HG03469 (cell line): ENCODE measurements around the gene CFAP299.
"Not testable (repeated sequence)": the region's sequence is repeated elsewhere in the genome, so short reads cannot be mapped to it uniquely, and the experiment has no call there.

Source experiments
- ATAC-seq: cut with Tn5 transposase; IDR thresholded peaks from one replicate; pipeline ENCODE4 v1.9.1; 2021; ENCODE audit warnings: mild to moderate bottlenecking, moderate library complexity, moderate number of reproducible peaks; ENCODE audit not compliant: unreplicated experiment

CFAP299 gene

DNA sequence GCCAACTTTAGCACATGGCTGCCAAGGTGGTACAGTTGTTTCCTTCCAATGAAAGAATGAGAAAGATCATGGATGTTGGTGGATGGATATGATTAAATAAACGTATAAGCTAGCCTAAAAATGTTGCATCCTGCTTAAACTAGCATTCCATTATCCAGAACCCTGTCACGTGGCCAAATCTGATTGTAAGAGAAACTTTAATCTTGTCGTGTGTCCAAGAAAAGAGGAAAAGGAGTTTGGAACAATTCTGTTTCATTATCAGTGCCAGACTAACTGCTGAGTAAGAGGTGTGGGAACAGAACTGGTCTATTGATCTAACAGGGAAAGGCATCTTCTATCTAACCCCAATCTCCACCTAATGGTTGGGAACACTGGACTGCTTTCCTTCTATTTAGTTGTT is 369.8 kb downstream of the CFAP299 start:
- ATAC-seq = no peak

DNA sequence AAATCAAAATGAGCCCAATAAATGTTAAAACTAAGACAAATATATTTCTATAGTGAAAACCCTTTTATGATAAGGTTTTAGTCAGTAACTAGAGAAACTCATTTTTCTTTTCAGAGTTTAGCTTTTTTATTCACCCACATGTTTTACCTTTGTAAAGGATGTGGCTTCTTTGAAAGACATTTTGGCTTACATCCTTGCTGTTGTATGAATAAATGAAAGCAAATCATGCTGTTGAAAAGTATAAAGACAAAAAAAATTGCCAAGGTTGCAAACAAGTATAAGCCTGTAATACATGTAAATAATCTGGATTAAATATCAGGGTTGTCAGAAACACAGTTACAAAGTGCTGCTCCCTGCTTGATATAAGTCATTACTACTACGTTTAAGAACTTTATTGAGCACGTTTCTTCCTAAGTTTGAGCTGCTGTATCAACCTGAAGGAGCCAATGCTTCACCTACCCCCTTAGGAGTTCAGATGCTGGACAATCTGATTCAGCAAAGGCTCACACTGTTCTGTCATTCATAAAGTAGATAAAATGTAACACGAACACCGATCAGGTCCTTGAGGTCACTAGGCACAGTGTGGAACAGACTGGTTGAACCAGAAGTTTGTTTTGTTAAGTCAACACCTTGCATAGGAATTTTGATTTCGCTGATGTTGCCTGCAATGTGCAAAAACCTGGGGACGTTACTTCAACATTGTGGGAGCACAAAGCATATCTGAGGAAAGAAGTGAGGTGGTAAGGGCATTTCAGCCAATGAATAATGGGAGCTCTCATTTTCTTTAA is 373.7 kb downstream of the CFAP299 start:
- ATAC-seq = no peak

DNA sequence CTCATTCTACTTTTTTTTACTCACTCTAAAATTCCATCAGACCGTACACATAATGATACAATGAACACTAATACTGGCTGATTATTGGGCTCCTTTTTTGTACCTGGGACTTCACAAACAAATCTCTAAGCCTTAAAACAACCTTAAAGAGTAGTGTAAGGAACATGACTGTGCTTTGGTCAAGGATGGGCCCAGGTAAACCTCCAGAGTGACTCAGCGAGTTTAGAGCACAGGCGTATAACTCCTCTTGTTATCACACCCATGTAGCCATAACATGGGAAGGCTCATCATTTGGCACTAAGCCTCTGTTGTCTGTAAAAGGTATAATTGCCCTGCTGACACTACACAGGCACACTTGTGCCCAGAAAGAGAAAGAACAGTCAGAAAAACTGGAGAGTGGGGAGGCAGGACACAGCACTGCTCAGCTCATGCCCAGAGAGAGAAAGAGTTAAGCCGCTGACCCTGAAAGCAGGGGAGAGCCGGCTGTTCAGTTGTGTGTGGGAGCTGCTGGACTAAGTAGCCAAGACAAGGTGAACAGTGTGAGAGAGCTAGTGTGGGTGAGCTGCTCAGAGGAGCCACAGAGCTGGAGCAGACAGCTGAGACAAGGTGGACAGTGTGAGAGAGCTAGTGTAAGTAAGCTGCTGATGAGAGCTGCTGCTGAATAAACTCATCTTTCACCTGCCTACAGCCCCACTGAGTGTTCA is 375.4 kb downstream of the CFAP299 start:
- no peak for ATAC-seq

DNA sequence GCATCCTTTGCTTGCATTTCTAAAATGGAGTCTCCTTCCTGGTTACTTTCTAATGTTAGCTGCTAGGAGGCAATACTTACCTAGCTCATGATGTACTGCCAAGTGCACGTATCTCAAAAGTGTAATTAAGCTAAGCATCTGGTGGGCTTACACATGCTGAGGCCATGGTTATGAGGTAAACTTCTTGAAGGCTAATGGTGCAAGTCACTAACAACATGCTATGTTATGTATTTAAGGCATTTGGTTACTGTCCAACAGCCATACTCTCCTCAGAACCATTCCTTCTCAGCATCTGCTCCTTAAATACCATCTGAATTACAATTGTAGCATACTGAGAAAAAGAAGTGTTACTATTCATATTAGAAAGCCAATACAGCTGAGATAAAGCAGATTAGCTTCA is 376.4 kb downstream of the CFAP299 start:
- ATAC-seq = no peak

DNA sequence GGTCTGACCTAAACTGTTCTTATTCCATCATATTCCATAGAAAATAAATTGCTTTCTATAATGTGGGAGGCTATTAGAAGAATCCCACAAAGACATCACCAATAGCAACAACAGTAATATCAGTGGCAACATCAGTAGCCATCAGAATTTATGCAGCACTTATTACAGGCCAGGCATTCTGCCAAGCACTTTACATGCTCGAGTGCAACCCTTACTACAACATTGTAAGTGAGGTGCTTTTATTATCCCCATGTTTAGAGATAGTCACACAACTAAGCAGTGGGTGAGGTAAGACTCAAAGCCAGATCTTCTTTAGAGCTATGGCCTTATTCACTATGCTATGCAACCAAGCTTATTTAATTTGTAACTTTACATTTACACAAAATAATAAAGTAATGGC is 377.9 kb downstream of the CFAP299 start:
- no peak for ATAC-seq

DNA sequence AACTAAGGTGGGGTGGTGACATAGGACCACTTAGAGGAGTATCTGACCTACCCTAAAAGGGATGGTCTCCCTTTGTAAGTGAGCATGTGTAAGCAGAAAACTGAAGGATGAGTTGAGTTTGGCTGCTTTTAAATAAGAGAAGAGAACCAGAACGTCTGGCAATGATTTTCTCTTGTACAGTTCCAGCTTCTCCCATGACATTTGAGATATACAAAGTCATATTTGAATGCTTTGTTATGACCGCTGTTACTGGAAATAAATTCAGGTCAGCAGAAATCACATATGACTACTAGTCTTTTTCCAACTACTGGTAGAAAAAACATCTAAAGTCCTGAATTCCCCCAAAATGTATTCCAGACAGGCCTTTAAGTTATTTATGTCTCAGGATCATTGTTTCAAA is 381.7 kb downstream of the CFAP299 start:
- ATAC-seq = no peak

DNA sequence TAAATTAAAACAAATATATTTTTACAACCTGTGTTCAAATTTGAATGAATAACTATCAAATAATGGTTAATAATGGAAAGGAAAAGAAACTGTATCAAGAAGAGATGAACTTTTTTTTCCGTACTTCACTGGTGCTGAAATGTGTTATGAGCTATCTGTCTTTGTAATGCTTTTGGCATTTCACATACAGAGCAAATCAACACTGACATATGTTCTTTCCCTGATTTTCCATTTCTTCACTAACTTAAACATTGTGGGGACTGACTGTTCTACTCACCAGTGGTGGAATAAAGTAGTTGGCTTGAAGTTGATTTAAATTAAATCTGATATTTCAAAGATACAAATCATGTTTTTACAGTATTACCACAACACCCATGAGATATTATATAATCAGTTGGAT is 390.9 kb downstream of the CFAP299 start:
- ATAC-seq = no peak

DNA sequence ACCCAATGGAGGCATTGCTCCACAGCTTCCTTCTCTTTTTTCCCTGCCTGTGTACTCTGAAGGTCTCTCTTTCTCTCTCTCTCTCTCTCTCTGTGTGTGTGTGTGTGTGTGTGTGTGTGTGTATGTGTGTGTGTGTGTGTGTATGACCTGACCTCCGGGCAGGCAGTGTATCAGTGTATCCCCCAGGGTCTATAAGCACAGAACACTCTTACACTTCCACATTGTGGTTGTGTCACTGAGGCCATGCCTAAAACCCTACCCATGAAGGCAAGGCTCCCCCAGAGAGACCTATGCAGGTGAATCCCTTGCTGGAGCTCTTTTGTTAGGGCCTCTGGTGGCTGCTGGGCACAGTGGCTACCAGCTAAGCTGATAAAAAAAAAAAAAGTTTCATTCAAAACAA is 394.6 kb downstream of the CFAP299 start:
- no peak for ATAC-seq

DNA sequence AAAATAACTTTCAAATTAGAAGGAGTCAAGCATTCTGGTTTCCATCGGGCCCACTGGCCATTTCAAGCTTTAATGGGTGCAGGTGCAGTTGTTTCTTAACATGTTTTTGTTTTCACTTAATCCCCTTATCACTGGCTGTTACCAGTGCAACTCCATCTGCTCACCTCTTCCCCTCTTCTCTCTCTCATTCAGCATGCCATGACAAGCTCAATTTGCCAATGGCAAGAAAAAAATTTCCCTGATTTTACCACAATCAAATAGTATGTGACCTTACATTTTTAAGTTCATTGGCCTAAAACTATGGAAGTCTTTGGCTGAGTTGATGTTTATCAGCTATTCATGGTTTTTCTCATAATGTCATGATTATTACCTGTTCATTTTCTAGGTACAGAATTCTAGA is 395.9 kb downstream of the CFAP299 start:
- no peak for ATAC-seq

DNA sequence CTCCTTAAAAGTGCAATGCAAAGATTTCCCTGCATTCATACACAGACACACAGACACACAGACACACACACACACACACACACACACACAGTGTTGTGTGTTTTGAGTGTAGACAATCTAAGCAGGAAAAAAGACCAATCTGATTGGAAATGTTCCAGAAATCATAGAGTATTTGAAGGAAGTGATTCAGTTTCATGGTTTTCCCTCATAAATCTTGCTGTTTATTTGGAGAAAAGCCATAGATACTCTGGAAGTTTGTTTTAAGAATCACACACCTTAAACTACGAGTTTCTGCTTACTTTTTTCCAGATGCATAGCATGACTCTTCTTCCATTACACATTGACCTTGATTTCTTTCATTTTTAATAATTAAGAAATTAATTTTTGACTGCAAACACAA is 396.5 kb downstream of the CFAP299 start:
- no peak for ATAC-seq

DNA sequence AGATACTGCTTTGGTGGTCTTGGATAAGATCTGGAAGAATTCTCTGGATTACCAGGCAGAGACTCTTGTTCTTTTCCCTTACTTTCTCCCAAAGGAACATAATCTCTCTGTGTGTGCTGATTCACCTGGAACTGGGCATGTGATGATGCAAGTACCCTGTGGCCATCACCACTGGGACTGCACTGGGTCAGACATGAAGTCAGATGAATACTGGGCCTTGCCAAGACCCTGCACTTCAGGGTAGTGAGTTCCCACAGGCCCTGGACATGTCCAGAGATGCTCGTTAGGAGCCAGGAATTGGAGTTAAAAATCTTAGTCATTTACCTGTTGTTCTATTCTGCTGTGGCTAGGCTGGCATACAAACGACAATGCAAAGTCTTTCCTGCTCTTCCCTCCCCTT is 404.8 kb downstream of the CFAP299 start:
- no peak for ATAC-seq

DNA sequence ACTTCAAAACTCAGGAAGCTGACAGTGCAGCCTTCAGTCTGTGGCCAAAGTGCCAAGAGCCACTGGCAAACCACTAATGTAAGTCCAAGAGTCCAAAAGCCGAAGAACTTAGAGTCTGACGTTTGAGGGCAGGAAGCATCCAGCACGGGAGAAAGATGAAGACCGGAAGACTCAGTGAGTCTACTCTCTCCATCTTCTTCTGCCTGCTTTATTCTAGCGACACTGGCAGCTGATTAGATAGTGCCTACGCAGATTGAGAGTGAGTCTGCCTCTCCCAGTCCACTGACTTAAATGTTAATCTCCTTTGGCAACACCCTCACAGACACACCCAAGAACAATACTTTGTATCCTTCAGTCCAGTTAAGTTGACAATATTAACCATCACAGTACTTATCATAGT is 414.0 kb downstream of the CFAP299 start:
- not testable (repeated sequence) for ATAC-seq

DNA sequence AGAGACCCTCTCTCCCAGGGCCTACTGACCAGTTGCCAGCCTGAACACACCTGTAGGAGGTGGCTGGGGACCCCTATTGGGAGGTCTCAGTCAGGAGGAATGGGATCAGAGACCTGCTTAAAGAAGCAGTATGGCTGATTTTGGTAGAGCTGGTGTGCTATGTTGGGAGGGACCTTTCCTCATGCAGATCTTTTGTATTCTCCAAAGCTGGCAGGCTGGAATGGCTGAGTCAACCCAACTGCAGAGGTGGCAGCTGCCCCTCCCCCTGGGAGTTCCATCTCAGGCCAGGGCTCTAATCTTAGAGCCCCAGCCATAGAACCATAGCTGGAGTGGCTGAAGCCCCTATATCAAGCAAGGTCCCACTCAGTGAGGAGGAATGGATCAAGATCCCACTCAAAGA is 415.7 kb downstream of the CFAP299 start:
- ATAC-seq = no peak

DNA sequence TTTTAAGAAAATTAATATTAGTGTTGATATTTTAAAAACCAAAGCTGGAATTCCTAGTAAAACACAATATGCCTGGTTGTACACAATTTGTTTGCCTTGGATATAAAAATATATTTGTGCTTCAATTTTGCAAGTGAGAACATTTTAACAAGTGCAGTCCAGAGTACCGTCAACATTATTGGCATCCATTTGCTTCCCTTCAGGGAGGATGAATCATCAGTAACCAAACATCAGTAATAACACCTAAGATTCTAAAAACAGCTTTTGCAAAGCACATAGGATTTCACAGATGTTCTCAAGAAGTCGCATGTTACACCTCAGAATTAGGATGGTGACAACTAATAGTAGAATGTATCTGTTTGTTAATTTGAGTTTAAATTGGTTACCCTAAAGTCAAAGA is 432.4 kb downstream of the CFAP299 start:
- ATAC-seq = no peak

DNA sequence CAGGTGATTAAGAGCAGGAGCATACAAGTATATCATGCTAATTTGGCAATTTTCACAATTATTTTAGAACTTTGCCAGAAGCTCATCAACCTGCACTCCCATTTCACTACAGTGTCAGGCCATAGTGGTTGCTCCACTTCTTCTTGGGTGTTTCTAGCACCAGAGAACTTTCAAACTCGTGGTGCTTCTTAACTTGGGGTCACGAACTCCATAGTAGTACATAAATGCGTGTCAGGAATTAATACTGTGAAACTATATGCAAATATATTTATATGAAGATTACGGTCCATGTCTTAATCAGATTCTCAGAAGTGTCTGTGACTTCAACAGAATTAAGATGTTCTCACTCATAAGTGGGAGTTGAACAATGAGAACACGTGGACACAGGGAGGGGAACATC is 440.6 kb downstream of the CFAP299 start:
- ATAC-seq = no peak

DNA sequence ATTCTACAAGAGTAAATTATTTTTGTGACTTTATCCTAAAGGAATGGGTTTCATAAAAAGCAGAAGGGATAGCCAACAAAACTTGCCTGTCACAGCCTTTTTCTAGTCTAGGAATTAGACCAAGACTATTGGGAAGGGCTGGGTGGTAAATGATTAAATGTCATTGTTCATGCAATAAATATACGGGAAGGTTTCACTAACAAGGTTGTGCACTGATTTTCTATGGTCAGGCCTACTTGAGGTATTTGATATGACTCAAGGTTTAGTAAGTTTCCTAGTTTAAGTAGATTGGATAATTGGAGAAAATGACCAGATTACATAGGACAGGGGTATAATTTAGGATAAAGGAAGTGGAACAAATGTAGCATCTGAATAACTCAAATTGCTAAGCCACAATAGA is 445.9 kb downstream of the CFAP299 start:
- no peak for ATAC-seq

DNA sequence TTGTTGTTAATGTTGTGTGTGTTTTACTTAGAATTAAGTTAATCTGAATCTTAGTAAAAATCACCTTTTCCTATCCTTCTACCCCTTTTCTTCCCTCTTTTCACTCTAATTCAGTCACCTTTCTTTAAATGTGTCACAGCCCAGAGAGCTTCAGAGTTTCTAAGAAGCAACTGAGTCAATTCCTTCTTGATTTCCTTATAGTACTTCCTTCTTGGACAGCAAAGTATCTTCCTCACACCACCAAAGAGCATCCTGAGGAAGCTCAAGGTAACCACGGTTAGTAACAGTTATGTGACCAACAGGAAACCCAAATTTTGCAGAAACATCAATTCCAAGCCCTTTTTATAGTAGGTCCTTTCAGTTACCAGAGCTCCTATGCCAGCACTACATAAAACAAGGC is 451.8 kb downstream of the CFAP299 start:
- ATAC-seq = no peak

DNA sequence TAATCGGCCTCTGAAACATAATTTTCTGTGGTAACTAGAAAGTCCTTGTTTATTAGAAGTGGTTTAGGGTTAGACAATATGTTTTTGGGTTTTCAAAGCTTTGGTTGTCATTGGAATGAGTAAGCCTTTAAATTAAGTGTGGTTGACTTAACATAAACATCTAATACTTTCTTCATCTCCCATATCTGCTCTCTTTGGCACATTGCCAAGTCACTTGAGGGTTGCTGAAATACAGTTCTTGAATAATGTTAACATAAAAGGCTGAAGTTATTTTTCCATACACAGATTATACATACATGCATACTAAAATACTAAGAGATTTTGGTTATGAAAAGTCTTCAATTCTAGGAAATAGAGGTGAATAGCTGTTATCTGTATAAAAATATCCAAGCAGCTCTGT is 453.3 kb downstream of the CFAP299 start:
- no peak for ATAC-seq

DNA sequence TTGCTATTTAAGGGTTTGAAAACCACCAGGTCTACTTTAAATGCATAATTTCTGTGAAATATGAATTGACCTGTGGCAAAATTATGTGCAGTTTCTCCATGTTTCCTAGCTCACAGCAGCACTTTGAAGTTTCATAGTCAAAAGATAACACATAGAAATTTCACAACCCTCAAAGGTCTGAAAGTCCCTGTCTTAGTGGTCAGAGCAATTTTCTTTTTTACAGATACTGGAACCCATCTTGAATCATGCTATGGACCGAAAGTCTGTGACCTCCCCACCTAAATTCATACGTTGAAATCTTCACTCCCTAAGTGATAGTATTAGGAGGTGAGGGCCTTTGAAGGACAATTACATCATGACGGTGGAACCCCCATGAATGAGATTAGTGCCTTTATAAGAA is 454.6 kb downstream of the CFAP299 start:
- ATAC-seq = no peak

DNA sequence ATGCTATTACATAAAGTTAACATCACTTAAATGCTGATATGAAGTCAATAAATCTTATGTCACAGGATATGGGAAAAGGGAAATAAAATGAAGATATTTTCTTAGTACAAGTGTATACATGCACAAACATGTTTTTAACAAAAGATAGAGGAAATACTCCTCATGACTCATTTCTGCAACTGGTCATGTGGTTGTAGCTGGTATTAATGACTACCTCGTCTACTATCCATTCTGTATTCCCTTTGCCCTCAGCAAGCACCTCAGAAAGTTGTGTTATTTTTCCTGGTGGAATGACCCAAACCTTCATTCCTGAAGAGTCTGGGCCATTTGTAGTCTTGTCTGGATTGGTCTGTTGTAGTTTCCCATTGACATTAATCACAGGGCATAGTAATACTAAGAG is 458.1 kb downstream of the CFAP299 start:
- not testable (repeated sequence) for ATAC-seq

DNA sequence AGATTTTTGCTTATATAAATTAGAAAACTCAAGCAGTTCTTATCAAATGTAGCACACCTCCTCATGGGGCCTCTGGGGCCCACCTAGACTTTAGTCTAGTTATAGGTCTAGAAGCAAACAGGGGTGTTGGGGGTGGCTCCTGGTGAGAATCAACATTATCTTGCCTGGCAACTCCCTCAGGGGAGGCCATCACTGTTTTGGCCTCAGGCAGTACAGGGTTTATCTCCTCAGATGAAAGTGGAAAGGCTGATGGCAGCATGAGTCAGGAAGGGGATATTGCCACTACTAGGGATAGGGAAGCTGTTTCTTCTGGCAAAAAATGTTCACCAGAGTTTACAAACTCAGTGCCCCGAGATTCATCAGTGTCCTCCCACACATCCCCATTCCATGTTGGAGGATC is 462.6 kb downstream of the CFAP299 start:
- ATAC-seq = no peak

DNA sequence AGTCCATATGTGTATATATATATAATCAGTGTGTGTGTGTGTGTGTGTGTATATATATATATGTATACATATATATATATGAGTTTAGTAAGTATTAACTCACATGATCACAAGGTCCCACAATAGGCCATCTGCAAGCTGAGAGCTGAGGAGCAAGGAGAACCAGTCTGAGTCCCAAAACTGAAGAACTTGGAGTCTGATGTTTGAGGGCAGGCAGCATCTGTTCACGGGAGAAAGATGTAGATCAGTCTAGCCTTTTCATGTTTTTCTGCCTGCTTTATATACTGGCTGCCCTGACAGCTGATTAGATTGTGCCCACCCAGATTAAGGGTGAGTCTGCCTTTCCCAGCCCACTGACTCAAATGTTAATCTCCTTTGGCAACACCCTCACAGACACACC is 465.2 kb downstream of the CFAP299 start:
- ATAC-seq = not testable (repeated sequence)

DNA sequence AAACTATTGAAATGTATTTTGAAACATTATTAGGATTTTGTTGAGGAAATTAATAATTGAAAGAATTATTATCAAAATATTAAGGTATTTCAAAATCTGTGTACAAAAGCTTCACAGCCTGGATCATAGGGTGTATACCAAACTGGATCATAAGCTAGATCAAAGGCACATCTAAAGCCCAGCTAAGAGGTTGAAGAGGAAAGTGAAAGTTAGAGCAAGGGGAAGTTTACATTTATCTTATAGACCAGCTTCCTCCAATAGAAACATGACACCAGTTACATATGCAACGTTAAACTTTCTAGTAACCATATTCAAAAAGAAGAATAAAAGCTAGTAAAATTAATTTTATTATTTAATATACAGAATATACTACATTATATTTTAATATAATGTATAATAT is 467.8 kb downstream of the CFAP299 start:
- ATAC-seq = no peak
